Activated CD4-positive, alpha-beta memory T cell treated with anti-CD3 and anti-CD28 coated beads for 36 hours (primary cell): ENCODE results near the gene PEAK1. TPM values are rescaled to one million over a fixed set of nuclear protein-coding genes. Genes with fewer than 3 reads are reported as not detected.
"Not testable (repeated sequence)": the region's sequence is repeated elsewhere in the genome, so short reads cannot be mapped to it uniquely, and the experiment has no call there.

Experiments used
- CTCF ChIA-PET: fragments of 350-600 bp; sonication (Branson Sonifier 250); formaldehyde crosslinking; loops from one replicate; lab custom pipeline; 2021; ENCODE audit warnings: antibody characterized with exemption, inconsistent platforms; lab: Charles Lee
- POLR2A ChIA-PET: fragments of 350-600 bp; sonication (Branson Sonifier 250); formaldehyde crosslinking; loops from one replicate; lab custom pipeline; 2021; ENCODE audit warnings: antibody characterized with exemption; lab: Charles Lee
- DNase-seq: peaks from one replicate; pipeline ENCODE4 v3.0.0-alpha.2; 2020
- H3K27ac Mint-ChIP-seq: one replicate; pipeline ENCODE4 v1.8.0; 2021; ENCODE audit warnings: mixed read lengths
- H3K27me3 Mint-ChIP-seq: one replicate; pipeline ENCODE4 v1.8.0; 2021; ENCODE audit warnings: mixed read lengths
- H3K36me3 Mint-ChIP-seq: one replicate; pipeline ENCODE4 v1.8.0; 2021; ENCODE audit warnings: mixed read lengths
- H3K4me1 Mint-ChIP-seq: one replicate; pipeline ENCODE4 v1.8.0; 2021; ENCODE audit warnings: low read depth, mixed read lengths
- H3K4me3 Mint-ChIP-seq: one replicate; pipeline ENCODE4 v1.8.0; 2021; ENCODE audit warnings: mild to moderate bottlenecking, mixed read lengths
- H3K9me3 Mint-ChIP-seq: one replicate; pipeline ENCODE4 v1.8.0; 2021; ENCODE audit warnings: mixed read lengths
- intact Hi-C: fragments of 100-400 bp; cut with micrococcal nuclease; formaldehyde crosslinking; loops from one replicate; pipeline ENCODE4 v1.15.1; 2023
- total RNA-seq, 2 experiments: library from RNA; stranded (reverse); gene quantifications; one replicate each; pipeline ENCODE4 v1.2.3, GENCODE V29; 2021

PEAK1 gene
- total RNA-seq, 2 experiments from 2014 or later, result 15.6 to 18.3 TPM

DNA sequence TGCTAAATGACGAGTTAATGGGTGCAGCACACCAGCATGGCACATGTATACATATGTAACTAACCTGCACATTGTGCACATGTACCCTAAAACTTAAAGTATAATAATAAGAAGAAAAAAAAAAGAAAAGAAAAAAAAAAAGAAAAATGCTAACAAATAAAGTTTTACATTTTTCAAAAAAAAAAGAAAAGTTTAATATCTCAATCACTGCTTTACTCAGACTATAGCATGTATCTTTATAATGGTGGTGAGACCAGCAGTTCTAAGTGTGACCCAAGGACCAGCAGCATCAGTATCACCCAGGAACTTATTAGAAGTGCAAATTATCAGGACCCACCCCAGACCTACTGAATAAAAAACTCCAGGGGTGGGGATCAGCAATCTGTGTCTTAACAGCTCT lies 243.8 kb downstream of the PEAK1 start:
- DNase-seq, H3K36me3 Mint-ChIP-seq, H3K4me3 Mint-ChIP-seq, H3K9me3 Mint-ChIP-seq, intact Hi-C loops, CTCF ChIA-PET, H3K27me3 Mint-ChIP-seq, H3K27ac Mint-ChIP-seq: not testable (repeated sequence)
- peaks cover 22% of the 10 kb centered on the region for H3K4me1 Mint-ChIP-seq
- POLR2A ChIA-PET, result interaction anchor here (0.6 kb wide), 1 partner anchor 82 kb away, joined by 3 read pairs; no protein-coding TSS in a partner anchor

DNA sequence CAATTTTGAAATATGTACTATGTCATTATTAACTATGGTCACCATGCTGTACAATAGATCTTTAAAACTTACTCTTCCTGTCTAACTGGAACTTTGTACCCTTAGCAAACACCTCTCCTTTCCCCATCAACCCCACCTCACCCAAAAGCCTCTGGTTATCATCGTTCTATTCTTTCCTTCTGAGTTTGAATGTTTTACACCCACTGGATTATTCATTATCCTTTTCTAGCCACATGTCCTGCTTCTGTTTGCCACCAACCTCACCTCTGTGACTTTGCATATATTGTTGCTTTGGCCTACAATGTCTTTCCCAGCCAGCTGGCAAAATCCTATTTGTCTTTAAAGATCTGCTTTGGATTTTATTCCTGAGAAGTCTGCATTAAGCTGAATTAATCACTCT lies 246.4 kb downstream of the PEAK1 start:
- no peaks in the 10 kb centered on the region for H3K27me3 Mint-ChIP-seq
- H3K4me3 Mint-ChIP-seq, result no peak overlapping the region
- no peak for DNase-seq
- H3K36me3 Mint-ChIP-seq, result no peaks in the 10 kb centered on the region
- no peak overlapping the region for H3K27ac Mint-ChIP-seq
- intact Hi-C loops, result no loop called here
- ChIA-PET POLR2A (no interaction called here), CTCF (interaction anchor here (1.0 kb wide), 1 partner anchor 370 kb away, joined by 4 read pairs; no protein-coding TSS in a partner anchor)
- H3K4me1 Mint-ChIP-seq, result peaks cover 2% of the 10 kb centered on the region
- H3K9me3 Mint-ChIP-seq, result no peaks in the 10 kb centered on the region

- no peaks in the 10 kb centered on the region for H3K4me1 Mint-ChIP-seq
- ChIA-PET POLR2A (no interaction called here), CTCF (no interaction called here)
- no peaks in the 10 kb centered on the region for H3K36me3 Mint-ChIP-seq
- no peaks in the 10 kb centered on the region for H3K27me3 Mint-ChIP-seq
- H3K4me3 Mint-ChIP-seq, result no peak overlapping the region
- intact Hi-C loops, result no loop called here
- DNase-seq, result no peak
- no peak overlapping the region for H3K27ac Mint-ChIP-seq
- no peaks in the 10 kb centered on the region for H3K9me3 Mint-ChIP-seq
These were observed 248.5 kb downstream of the PEAK1 start for GRCh38 chr15:77171221-77171967.

DNA sequence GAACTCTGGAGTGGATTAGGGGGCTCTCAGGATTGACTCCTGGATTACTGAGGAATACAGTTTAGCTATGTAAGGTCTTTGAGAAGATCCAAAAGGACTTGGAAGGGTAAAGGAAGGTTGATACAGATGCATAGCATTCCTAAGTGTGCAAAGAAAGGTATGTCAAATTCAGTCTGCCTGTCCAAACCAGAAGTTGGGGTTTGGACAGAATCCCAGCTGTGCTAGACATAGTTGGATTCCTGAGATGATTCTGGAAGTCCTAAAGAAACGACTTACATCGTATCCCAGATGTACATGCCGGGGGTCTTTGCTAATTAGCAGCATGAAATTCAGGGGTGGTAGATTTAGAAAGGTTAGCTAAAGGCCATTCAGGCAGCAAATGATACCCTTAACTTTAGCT lies 251.3 kb downstream of the PEAK1 start:
- ChIA-PET CTCF (no interaction called here), POLR2A (no interaction called here)
- H3K4me1 Mint-ChIP-seq, result peaks cover 6% of the 10 kb centered on the region
- no peak for DNase-seq
- H3K9me3 Mint-ChIP-seq, result no peaks in the 10 kb centered on the region
- no peaks in the 10 kb centered on the region for H3K27me3 Mint-ChIP-seq
- intact Hi-C loops, result no loop called here
- H3K4me3 Mint-ChIP-seq, result no peak overlapping the region
- no peaks in the 10 kb centered on the region for H3K36me3 Mint-ChIP-seq
- no peak overlapping the region for H3K27ac Mint-ChIP-seq

- no peak for DNase-seq
- intact Hi-C loops, result no loop called here
- peaks cover 10% of the 10 kb centered on the region for H3K4me1 Mint-ChIP-seq
- no peaks in the 10 kb centered on the region for H3K27me3 Mint-ChIP-seq
- POLR2A ChIA-PET, result no interaction called here
- H3K9me3 Mint-ChIP-seq, result no peaks in the 10 kb centered on the region
- no peak overlapping the region for H3K4me3 Mint-ChIP-seq
- H3K27ac Mint-ChIP-seq, result no peak overlapping the region
- CTCF ChIA-PET, result no interaction called here
- H3K36me3 Mint-ChIP-seq, result no peaks in the 10 kb centered on the region
These were observed 251.8 kb downstream of the PEAK1 start for GRCh38 chr15:77168141-77168540.

DNA sequence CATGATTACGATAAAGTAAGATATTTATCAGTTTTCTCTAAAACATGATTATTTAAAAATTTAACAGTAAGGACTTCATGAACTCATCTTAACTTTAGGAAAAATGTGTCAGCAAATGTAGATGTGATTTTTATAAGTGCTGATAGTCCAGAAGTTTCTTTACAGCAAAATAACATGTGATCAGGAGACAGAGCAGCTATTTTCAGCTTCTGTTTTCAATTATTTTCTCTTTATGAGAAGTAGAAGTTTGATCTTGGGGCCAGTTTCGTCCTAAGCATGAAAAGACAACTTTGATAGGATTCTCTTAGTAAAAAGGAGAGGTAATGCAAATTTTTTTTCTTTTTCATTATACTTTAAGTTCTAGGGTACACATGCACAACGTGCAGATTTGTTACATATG lies 252.5 kb downstream of the PEAK1 start:
- Mint-ChIP-seq H3K27ac (no peak overlapping the region), H3K4me3 (no peak overlapping the region), H3K36me3 (no peaks in the 10 kb centered on the region), H3K4me1 (peaks cover 13% of the 10 kb centered on the region), H3K27me3 (no peaks in the 10 kb centered on the region), H3K9me3 (no peaks in the 10 kb centered on the region)
- POLR2A ChIA-PET, result no interaction called here
- intact Hi-C loops, result no loop called here
- DNase-seq, result no peak
- CTCF ChIA-PET, result no interaction called here

DNA sequence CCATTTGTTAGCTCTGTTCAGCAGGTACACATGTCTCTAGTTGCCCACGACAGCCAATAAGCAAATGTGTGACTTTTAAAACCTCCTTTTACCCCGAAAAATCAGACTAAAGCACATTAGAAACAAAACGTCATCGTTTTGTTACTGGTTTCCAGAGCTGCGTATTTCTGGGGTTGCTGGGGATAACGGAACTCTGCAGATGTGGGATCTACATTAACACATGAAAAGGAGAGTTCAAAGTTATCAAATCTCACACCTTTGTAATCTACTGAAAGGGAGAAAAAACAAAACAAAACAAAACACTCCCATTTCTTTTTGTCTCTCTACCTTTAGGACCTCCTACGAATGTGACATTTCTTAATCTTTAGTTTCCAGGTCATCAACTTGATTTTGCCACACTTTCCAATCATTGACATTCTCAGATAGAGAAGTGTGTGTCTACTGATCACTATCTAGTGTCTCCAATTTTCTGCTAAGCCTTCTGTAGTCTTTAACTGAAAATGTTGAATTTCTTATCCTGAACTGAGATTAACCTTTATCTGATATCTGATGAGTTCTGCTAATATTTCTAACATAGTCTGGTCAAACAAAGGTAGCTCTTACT lies 256.0 kb downstream of the PEAK1 start:
- DNase-seq, result no peak
- POLR2A ChIA-PET, result interaction anchor here (0.5 to 0.7 kb wide), 2 partner anchors 14 to 558 kb away, joined by 3 read pairs; no protein-coding TSS in a partner anchor
- Mint-ChIP-seq H3K27ac (no peak overlapping the region), H3K4me1 (peaks cover 29% of the 10 kb centered on the region), H3K36me3 (no peaks in the 10 kb centered on the region), H3K27me3 (no peaks in the 10 kb centered on the region), H3K4me3 (no peak overlapping the region), H3K9me3 (no peaks in the 10 kb centered on the region)
- CTCF ChIA-PET, result no interaction called here
- intact Hi-C loops, result no loop called here

DNA sequence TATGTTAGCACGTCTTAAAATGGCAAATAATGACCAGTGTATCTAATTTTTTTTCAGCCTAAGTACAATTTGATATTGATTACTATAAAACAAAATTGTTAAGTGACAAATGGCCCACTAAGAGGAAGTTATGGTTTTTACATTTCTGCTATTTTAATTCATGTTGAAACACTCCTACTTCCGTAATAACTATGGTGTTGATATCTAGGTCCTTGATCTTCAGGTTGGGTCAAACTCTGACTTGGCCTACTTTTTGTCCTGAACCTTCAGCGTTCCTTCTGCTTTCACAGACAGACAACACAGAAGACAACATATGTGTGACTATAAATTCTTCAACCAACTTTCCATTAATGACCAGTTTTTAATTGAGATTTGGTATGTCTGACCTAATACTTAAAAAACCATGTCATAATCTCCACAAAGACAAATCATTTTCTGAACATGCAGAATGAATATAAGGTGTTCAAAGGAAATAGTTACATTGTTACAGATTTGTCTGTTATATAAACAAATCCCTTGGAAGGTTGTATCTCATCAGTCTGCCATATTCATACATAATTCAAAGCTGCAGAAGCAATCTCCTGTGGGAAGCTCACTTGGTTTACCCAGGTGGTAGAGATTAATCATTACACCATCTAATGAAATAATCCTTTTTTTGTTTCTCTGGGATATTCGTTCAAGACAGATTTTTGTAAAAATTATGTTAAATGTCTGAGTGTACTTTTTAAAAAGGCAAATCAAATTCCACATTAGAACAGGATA lies 256.9 kb downstream of the PEAK1 start:
- intact Hi-C loops, result no loop called here
- peaks cover 29% of the 10 kb centered on the region for H3K4me1 Mint-ChIP-seq
- POLR2A ChIA-PET, result interaction anchor here (0.7 kb wide), 1 partner anchor 559 kb away, joined by 3 read pairs; no protein-coding TSS in a partner anchor
- no peak overlapping the region for H3K4me3 Mint-ChIP-seq
- no peak overlapping the region for H3K27ac Mint-ChIP-seq
- no peaks in the 10 kb centered on the region for H3K36me3 Mint-ChIP-seq
- DNase-seq, result no peak
- no peaks in the 10 kb centered on the region for H3K9me3 Mint-ChIP-seq
- H3K27me3 Mint-ChIP-seq, result no peaks in the 10 kb centered on the region
- CTCF ChIA-PET, result no interaction called here

GRCh38 chr15:77160562-77161478 lies 259.1 kb downstream of the PEAK1 start:
- H3K9me3 Mint-ChIP-seq, result no peaks in the 10 kb centered on the region
- no peak for DNase-seq
- intact Hi-C loops, result no loop called here
- H3K27ac Mint-ChIP-seq, result no peak overlapping the region
- POLR2A ChIA-PET, result no interaction called here
- H3K36me3 Mint-ChIP-seq, result peaks cover 2% of the 10 kb centered on the region
- H3K4me1 Mint-ChIP-seq, result peaks cover 29% of the 10 kb centered on the region
- CTCF ChIA-PET, result interaction anchor here (1.0 kb wide), 1 partner anchor 383 kb away, joined by 3 read pairs; no protein-coding TSS in a partner anchor
- no peak overlapping the region for H3K4me3 Mint-ChIP-seq
- H3K27me3 Mint-ChIP-seq, result no peaks in the 10 kb centered on the region

GRCh38 chr15:77156000-77156399 lies 263.9 kb downstream of the PEAK1 start:
- POLR2A ChIA-PET, H3K9me3 Mint-ChIP-seq, H3K4me3 Mint-ChIP-seq, H3K27ac Mint-ChIP-seq, intact Hi-C loops, H3K27me3 Mint-ChIP-seq, H3K36me3 Mint-ChIP-seq, DNase-seq, CTCF ChIA-PET: not testable (repeated sequence)
- H3K4me1 Mint-ChIP-seq, result peaks cover 12% of the 10 kb centered on the region

DNA sequence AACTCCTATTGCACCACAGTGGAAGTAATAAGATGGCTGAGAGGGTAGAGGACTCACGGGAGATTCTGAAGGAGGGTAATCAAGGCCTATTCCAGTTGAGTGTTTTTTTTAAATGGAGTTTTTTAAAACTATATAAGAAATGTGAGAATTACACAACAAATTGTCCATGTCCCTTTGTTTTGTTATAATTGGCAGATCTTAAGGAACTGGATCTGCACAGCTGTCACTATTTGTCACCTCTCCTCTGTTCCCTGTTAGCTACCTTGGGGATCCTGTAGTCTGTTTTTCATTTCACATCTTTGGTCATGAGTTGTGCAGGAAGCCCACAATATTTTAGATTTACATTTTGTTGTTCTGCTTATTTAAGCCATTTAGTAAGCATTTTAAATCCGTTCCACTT lies 271.7 kb downstream of the PEAK1 start:
- CTCF ChIA-PET, result no interaction called here
- DNase-seq, result no peak
- intact Hi-C loops, result no loop called here
- Mint-ChIP-seq H3K27me3 (no peaks in the 10 kb centered on the region), H3K27ac (no peak overlapping the region), H3K4me3 (no peak overlapping the region), H3K4me1 (no peaks in the 10 kb centered on the region), H3K36me3 (no peaks in the 10 kb centered on the region), H3K9me3 (peaks cover 2% of the 10 kb centered on the region)
- POLR2A ChIA-PET, result no interaction called here
